ENCODE measurements around the gene SARS2.

- TF ChIP-seq CTCF (IDR thresholded peaks at IDR 0.05; ENCODE audit: low read depth, low read length) (no peak), POLR2A (IDR thresholded peaks at IDR 0.05; ENCODE audit: extremely low read depth, insufficient read length) (no peak)
These were observed 15.1 kb upstream of the SARS2 start for GRCh38 chr19:38945562-38946228.
